Spleen (tissue), 11 donors: Measurements from ENCODE around the gene GNB1L. TPM values are rescaled to one million over a fixed set of nuclear protein-coding genes. Genes with fewer than 3 reads are reported as not detected.
A peak's percentile ranks its signal among the peaks of the same experiment; 100 is the strongest.

Experiments used
- DNase-seq: peaks from one replicate; pipeline ENCODE4 v3.0.0-alpha.2; 2020
- H3K27ac ChIP-seq, 8 donors: fragments of 200-600 bp; sonication (generic) in 7 of 8; 1 replicate in 4 of 8; 2 replicates in 4 of 8; pipeline versions ENCODE4 v1.5.0 to v1.8.0; 2016 to 2021; ENCODE audit warnings: inconsistent platforms in 4 of 8, mild to moderate bottlenecking in 4 of 8, moderate library complexity in 1 of 8
- H3K27me3 ChIP-seq, 7 donors: fragments of 200-600 bp; sonication (generic) in 6 of 7; replicated peaks in 1 of 7; 1 replicate in 4 of 7; 2 replicates in 3 of 7; pipeline versions ENCODE4 v1.5.0 to v1.8.0; 2016 to 2021; ENCODE audit warnings: inconsistent platforms in 3 of 7, mild to moderate bottlenecking in 1 of 7
- H3K36me3 ChIP-seq, 6 donors: fragments of 200-600 bp; sonication (generic) in 5 of 6; 1 replicate in 4 of 6; 2 replicates in 2 of 6; pipeline versions ENCODE4 v1.5.0 to v1.8.0; 2016 to 2021; ENCODE audit warnings: inconsistent platforms in 2 of 6
- H3K4me1 ChIP-seq, 6 donors: fragments of 200-600 bp; sonication (generic) in 5 of 6; 1 replicate in 3 of 6; 2 replicates in 3 of 6; pipeline versions ENCODE4 v1.5.0 to v1.8.0; 2016 to 2021; ENCODE audit warnings: inconsistent platforms in 3 of 6
- H3K4me3 ChIP-seq, 8 donors: fragments of 200-600 bp; sonication (generic) in 7 of 8; 1 replicate in 4 of 8; 2 replicates in 4 of 8; pipeline versions ENCODE4 v1.5.0 to v1.8.0; 2016 to 2021; ENCODE audit warnings: inconsistent platforms in 4 of 8, mild to moderate bottlenecking in 4 of 8, moderate library complexity in 2 of 8
- H3K9me3 ChIP-seq, 8 donors: fragments of 200-600 bp; sonication (generic) in 7 of 8; 1 replicate in 4 of 8; 2 replicates in 4 of 8; pipeline versions ENCODE4 v1.5.0 to v1.8.0; 2016 to 2021; ENCODE audit warnings: inconsistent platforms in 4 of 8
- CTCF ChIP-seq, 11 experiments: fragments of 200-600 bp in 7 of 11; fragments of 450-650 bp in 4 of 11; sonication (generic) in 4 of 11; IDR thresholded peaks in 8 of 11; conservative IDR thresholded peaks in 3 of 11; 1 replicate in 7 of 11; 2 replicates in 4 of 11; pipeline versions ENCODE4 v1.4.0 to v1.8.0; 2016 to 2021; ENCODE audit warnings: antibody characterized with exemption in 11 of 11, inconsistent platforms in 4 of 11, mild to moderate bottlenecking in 1 of 11
- POLR2A ChIP-seq, 3 donors: fragments of 450-650 bp; IDR thresholded peaks; one replicate each; pipeline ENCODE4 v1.5.1; 2017; ENCODE audit warnings: antibody characterized with exemption in 3 of 3, mild to moderate bottlenecking in 1 of 3
- POLR2AphosphoS5 ChIP-seq, 3 donors: sonication (generic); formaldehyde crosslinking; IDR thresholded peaks; one replicate each; pipeline ENCODE4 v1.5.1; 2017; ENCODE audit warnings: antibody characterized with exemption in 3 of 3
- whole genome bisulfite sequencing, 5 donors: extraction: QIAGEN DNeasy Blood & Tissue Kit in 3 of 5; methylation state at CpG; one replicate each; pipeline versions ENCODE4 v1.1.5 to v1.1.7; 2013 to 2018; 5-methylcytosine and 5-hydroxymethylcytosine counted together
- intact Hi-C: fragments of 100-400 bp; cut with DNase I; formaldehyde crosslinking; loops from one replicate; pipeline ENCODE4 v1.15.0; 2023; ENCODE audit warnings: low total_unique reads
- polyA plus RNA-seq, 3 donors: library from polyadenylated mRNA; stranded (reverse); fragments of 200-250 nt; gene quantifications; one replicate each; pipeline ENCODE4 v1.2.1, GENCODE V29; 2013
- total RNA-seq, 7 donors: library from RNA; depleted of rRNA in 3 of 7; stranded (reverse); fragments of >200 nt in 3 of 7; fragmentation: NEBNext Ultra II Directional in 4 of 7; extraction: Animal tissue kit (Norgen Biotek cat#: 25700) in 4 of 7; gene quantifications; one replicate each; pipeline versions ENCODE4 v1.1.0 to v1.2.1, GENCODE V29; 2016 to 2021
- donor health status: healthy with polysubstance abuse.
- donor health status: DM: no; HTN: no; CAD: no; lungs with moderate emphysema.
- donor health status: DM: no; HTN: no; CAD: no.
- donor health status: Bipolar disorder and iron deficiency.
- donor health status: healthy.
- donor health status: DM: no; HTN: no; CAD: no.
- donor health status: DM: yes; HTN: yes; CAD: no.

GNB1L gene
- total and polyA plus RNA-seq, 10 donors: 5.7 to 10.4 (median 7.9) TPM

- H3K4me1 ChIP-seq: peaks cover 23 to 65% (median 50%) of the 10 kb centered on the region in 6 donors
- intact Hi-C loops: no loop called here
- DNase-seq: peak; percentile 73
These were observed 10.8 kb downstream of the GNB1L start for GRCh38 chr22:19843857-19844376.

GRCh38 chr22:19843107-19843856 lies 11.4 kb downstream of the GNB1L start:
- Histone ChIP-seq H3K36me3 (peaks cover 0 to 10% (median 0%) of the 10 kb centered on the region in 6 donors), H3K9me3 (no peaks in the 10 kb centered on the region), H3K27ac (peak overlapping the region in 7 of 8 donors; percentile 26 to 84 (median 80)), H3K4me1 (peaks cover 22 to 59% (median 44%) of the 10 kb centered on the region in 6 donors), H3K4me3 (no peak overlapping the region), H3K27me3 (no peaks in the 10 kb centered on the region)
- 81 to 90% (median 87%) methylated on average over 18 to 27 of the region's 27 CpGs for WGBS, 5 donors
- TF ChIP-seq POLR2A (IDR thresholded peaks at IDR 0.05) (no peak), POLR2AphosphoS5 (IDR thresholded peaks at IDR 0.05) (no peak), CTCF (IDR thresholded peaks at IDR 0.05 in 8 of 11, conservative IDR thresholded peaks at IDR 0.05 in 3 of 11) (no peak)
- no peak for DNase-seq
- intact Hi-C loops: no loop called here

More at GRCh38 chr22:19843857-19844376, 10.8 kb downstream of the GNB1L start:
- 46 to 75% (median 54%) methylated on average over 3 to 11 of the region's 11 CpGs for WGBS, 5 donors
- peaks cover 0 to 13% (median 0%) of the 10 kb centered on the region in 6 donors for H3K36me3 ChIP-seq
- H3K9me3 ChIP-seq: no peaks in the 10 kb centered on the region
- no peak overlapping the region for H3K4me3 ChIP-seq
- no peaks in the 10 kb centered on the region for H3K27me3 ChIP-seq
- H3K27ac ChIP-seq: peak overlapping the region; percentile 26 to 84 (median 75)
- no peak for TF ChIP-seq POLR2A (IDR thresholded peaks at IDR 0.05)
- no peak for TF ChIP-seq POLR2AphosphoS5 (IDR thresholded peaks at IDR 0.05)
- TF ChIP-seq CTCF (IDR thresholded peaks at IDR 0.05 in 8 of 11, conservative IDR thresholded peaks at IDR 0.05 in 3 of 11): no peak

- H3K27me3 ChIP-seq: no peaks in the 10 kb centered on the region
- peaks cover 0 to 10% (median 0%) of the 10 kb centered on the region in 6 donors for H3K36me3 ChIP-seq
- H3K4me1 ChIP-seq: peaks cover 22 to 51% (median 39%) of the 10 kb centered on the region in 6 donors
- no peak for TF ChIP-seq POLR2AphosphoS5 (IDR thresholded peaks at IDR 0.05)
- TF ChIP-seq POLR2A (IDR thresholded peaks at IDR 0.05): no peak
- TF ChIP-seq CTCF (IDR thresholded peaks at IDR 0.05 in 8 of 11, conservative IDR thresholded peaks at IDR 0.05 in 3 of 11): no peak
- H3K9me3 ChIP-seq: no peaks in the 10 kb centered on the region
- 86 to 95% (median 90%) methylated on average over 11 to 12 of the region's 12 CpGs for WGBS, 5 donors
- intact Hi-C loops: no loop called here
- no peak for DNase-seq
- peak overlapping the region in 3 of 8 donors; percentile 80 to 84 (median 82) for H3K27ac ChIP-seq
- no peak overlapping the region for H3K4me3 ChIP-seq
These were observed 12.1 kb downstream of the GNB1L start for GRCh38 chr22:19842393-19843106.
